Measurements from ENCODE around the gene CD46. TPM values are rescaled to one million over a fixed set of nuclear protein-coding genes. Genes with fewer than 3 reads are reported as not detected.
A peak's percentile ranks its signal among the peaks of the same experiment; 100 is the strongest.

The CD46 gene
- polyA plus RNA-seq, 3 donors from 2014 or later: 78.9 to 92.3 (median 86.7) TPM

DNA sequence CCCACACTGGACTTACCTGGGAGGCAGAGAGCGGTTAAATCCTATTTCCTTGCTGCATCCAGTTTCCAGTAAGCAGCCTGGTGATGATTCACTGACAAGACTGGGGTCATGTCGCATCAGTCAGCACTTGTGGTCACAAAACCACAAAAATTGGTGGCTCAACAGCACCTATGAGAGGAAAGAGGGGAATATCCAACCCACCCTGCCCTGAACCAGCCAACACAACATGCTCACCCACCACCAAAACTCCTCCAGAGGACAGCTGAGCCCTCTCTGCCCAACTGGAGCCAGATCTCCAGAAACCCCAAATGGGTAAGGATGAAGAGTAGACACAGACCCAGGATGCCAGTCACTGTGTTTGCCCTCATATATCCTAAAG is 64.0 kb downstream of the CD46 start:
- Mint-ChIP-seq H3K4me1 (peaks cover 14 to 59% of the 10 kb centered on the region in 2 donors), H3K4me3 (peak overlapping the region in 1 of 5 donors; percentile 15), H3K9me3 (no peaks in the 10 kb centered on the region), H3K36me3 (peaks cover 4 to 33% (median 16%) of the 10 kb centered on the region in 3 donors), H3K27me3 (ENCODE audit: low read depth in 3 of 3) (peaks cover 0 to 5% (median 0%) of the 10 kb centered on the region in 3 donors), H3K27ac (no peak overlapping the region)
- DNase-seq: no peak

DNA sequence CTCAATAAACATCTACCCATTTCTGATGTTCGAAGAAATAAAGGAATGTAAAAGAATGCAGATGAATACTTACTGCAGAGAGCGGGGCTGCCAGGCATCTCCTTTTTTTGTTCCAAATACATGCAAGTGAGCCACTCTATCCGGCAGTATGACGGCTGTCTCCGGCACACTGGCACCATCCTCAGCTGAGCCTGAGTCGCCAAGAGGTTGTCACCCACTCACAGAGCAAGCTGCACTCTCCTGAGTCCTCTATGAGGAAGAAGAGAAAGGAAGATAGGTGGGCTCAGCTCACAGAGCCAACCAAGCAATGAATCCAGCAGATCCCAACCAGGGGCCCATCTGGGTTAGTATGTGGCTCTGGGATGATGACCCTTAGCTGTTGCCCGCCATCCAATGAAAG is 65.3 kb downstream of the CD46 start:
- DNase-seq: no peak
- Mint-ChIP-seq H3K36me3 (peaks cover 0 to 28% (median 16%) of the 10 kb centered on the region in 3 donors), H3K4me3 (no peak overlapping the region), H3K27ac (peak overlapping the region in 2 of 6 donors; percentile 28 to 68), H3K9me3 (no peaks in the 10 kb centered on the region), H3K4me1 (peaks cover 17 to 63% of the 10 kb centered on the region in 2 donors), H3K27me3 (ENCODE audit: low read depth in 3 of 3) (peaks cover 0 to 5% (median 0%) of the 10 kb centered on the region in 3 donors)

DNA sequence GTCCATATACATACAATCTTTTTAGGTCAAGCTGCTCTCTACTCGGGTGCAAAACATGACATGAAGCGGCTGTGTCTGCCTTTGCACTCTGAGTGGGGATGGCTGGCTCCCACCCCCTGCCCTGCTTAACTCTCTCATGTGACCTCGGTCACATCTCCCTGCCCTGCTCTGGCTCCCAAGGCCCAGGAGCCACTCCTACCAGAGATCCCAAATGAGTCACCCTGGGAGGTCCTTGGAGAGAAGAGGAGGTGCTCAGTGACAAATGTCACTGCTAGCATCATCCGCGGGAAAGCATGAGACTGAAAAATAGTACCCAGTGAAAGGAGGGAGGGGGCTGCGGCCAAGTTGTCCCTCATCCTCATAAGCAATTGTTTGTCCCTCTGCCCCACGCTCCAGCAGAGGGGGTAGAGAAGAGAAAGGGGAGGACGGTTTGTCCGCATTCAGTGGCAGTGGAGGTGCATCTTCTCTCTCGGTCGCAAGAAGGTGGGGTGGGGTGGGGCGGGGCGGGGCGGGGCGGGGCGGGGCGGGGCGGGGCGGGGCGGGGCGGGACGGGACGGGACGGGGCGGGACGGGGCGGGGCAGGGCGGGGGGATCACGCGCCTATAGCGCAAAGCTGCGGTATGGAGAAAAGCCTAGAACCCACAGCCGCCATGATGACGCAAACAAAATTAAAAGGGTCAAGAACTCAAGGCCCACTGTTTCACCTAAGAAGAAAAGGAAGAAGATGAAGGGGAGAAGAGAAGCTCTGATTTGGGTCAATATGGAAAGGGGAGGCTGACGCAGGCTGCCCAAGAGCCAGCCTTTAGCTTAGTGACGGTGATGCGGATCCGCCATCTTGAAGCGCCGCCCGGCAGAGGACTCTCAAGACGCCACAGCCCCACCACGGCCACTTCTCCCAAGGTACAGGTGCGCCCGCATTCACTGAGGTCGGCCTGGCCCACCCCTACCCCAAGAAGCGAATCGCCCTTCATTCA is 66.2 kb downstream of the CD46 start:
- peaks cover 0 to 24% (median 16%) of the 10 kb centered on the region in 3 donors for H3K36me3 Mint-ChIP-seq
- H3K27ac Mint-ChIP-seq: peak overlapping the region in 1 of 6 donors; percentile 20
- H3K4me1 Mint-ChIP-seq: peaks cover 25 to 69% of the 10 kb centered on the region in 2 donors
- no peak overlapping the region for H3K4me3 Mint-ChIP-seq
- no peak for DNase-seq
- no peaks in the 10 kb centered on the region for H3K9me3 Mint-ChIP-seq
- H3K27me3 Mint-ChIP-seq (ENCODE audit: low read depth in 3 of 3): peaks cover 1 to 10% (median 6%) of the 10 kb centered on the region in 3 donors

DNA sequence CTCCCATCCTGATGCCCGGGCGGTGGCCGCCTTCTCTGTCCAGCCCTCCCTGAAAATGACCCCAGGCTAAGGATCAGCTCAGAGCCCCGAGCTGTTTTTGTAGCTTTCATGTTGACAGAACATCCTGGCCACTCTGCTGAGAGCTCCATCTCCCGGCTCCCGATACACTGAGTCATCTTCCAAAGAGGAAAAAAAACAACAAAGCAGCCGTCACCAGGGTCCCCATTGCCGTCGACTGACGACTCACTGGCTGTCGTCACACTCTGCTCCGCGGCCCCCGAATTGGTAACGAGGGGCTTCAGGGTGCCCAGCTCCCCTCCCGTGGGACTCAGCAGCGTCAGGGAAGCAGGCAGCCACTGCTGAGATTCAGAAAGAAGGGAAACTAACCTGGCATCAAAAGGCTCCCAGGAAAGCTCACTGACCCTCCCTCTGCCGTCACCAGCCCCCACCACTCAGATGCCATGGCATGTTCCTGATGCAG is 67.2 kb downstream of the CD46 start:
- H3K36me3 Mint-ChIP-seq: peaks cover 0 to 22% (median 19%) of the 10 kb centered on the region in 3 donors
- DNase-seq: no peak
- H3K27me3 Mint-ChIP-seq (ENCODE audit: low read depth in 3 of 3): peaks cover 8 to 15% (median 12%) of the 10 kb centered on the region in 3 donors
- H3K4me1 Mint-ChIP-seq: peaks cover 34 to 69% of the 10 kb centered on the region in 2 donors
- H3K9me3 Mint-ChIP-seq: peaks cover 0 to 4% (median 1%) of the 10 kb centered on the region in 6 donors
- no peak overlapping the region for H3K4me3 Mint-ChIP-seq
- H3K27ac Mint-ChIP-seq: no peak overlapping the region

DNA sequence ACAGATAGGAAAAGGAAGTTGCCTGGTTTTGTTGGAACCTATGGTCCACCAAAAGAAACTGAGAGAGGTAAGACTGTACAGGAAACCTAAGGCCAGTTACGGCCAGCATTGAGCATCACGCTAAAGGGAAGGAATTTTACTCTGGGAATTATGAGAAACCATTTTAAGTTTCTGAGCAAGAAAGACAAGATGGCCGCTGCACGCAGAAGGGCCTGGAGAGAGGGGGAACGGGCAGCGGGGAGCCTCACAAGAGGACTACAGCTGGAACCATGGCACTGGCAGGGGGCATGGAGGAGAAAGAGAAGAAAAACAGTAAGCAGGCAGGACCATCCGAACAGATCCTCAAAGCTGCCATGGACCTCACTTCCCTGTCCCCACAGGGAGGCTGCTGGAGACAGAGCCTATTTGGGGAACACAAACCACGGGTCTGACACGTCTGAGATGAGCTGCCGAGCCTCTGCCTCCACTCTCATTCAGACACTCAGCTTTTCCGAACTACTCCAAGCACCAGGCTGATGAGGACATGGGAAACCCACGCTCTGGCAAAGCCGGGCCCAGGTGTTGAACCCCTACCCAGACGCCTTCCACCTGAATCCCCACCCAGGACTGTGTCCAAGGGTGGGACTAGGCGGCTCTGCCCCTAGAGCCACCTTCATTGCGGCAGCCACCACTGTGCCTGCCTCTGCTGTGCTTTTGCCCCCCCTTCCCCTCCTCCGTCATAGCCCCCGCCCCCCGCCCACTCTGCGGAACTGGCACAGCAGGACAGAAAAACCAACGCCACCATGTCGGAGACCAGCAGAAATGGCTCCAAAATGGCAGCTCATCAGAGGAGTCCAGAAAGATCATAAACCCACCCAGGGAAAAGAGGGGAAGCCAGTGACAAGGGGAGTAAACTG is 69.0 kb downstream of the CD46 start:
- H3K36me3 Mint-ChIP-seq: peaks cover 0 to 15% (median 7%) of the 10 kb centered on the region in 3 donors
- H3K4me3 Mint-ChIP-seq: no peak overlapping the region

DNA sequence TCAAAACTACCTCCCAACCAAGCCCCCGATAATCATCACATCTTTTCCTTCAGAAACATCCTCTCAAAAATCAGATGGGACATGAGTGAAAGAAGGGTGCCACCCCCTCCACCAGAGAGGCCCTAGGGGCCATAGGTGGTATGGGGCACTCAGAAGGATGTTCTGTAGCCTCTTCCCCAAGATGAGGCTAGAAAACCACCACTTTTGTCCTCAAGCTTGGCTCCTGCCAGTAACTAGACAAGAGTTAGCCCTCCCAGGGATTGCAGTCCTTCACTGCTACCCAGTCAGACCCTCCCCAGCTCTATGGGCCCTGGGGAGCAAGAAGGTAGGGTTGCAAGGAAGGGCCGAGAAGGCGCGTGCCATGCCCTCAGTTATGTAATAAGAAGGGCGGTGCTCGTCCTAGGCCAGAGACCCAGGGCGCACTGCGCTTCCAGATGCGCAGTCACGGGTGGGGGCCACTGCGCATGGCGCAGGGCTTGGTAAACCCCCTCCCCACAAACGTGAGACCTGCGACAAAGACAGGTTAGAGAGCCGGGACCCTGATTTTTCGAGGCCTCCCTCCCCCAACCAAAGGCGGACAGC is 69.7 kb downstream of the CD46 start:
- Mint-ChIP-seq H3K27ac (peak overlapping the region in 2 of 6 donors; percentile 74 to 97), H3K36me3 (peaks cover 0 to 10% (median 8%) of the 10 kb centered on the region in 3 donors), H3K9me3 (peaks cover 0 to 6% (median 1%) of the 10 kb centered on the region in 6 donors), H3K27me3 (ENCODE audit: low read depth in 3 of 3) (peaks cover 8 to 29% (median 26%) of the 10 kb centered on the region in 3 donors), H3K4me1 (peaks cover 57 to 74% of the 10 kb centered on the region in 2 donors), H3K4me3 (no peak overlapping the region)
- no peak for DNase-seq

More for the DNA sequence above, 69.0 kb downstream of the CD46 start:
- H3K27ac Mint-ChIP-seq: peak overlapping the region in 3 of 6 donors; percentile 15 to 62 (median 58)
- H3K9me3 Mint-ChIP-seq: peaks cover 0 to 6% (median 1%) of the 10 kb centered on the region in 6 donors
- peaks cover 8 to 28% (median 23%) of the 10 kb centered on the region in 3 donors for H3K27me3 Mint-ChIP-seq (ENCODE audit: low read depth in 3 of 3)
- peaks cover 52 to 74% of the 10 kb centered on the region in 2 donors for H3K4me1 Mint-ChIP-seq
- no peak for DNase-seq

DNA sequence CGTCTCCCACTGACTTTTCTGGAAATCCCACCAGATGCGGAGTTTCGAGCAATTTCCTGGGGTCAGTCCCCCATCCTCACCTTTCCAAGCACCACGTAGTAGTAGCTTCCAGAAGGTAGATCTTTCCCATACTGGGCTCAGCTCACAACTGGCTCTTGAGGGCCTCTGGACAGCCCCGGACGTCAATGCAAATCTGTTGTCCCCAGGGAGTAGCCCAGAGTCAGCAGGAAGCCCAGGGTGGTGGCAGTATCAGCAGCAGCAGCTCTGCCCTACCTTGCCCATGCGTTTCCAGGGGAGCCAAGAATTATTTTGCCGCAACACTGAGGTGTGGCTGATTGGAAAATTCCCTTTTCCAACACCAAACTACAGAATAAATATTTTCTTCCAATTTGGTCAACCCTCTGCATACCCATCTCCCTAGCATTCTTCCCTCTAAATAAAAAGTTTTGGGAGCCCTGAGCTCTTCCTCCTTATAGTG is 70.3 kb downstream of the CD46 start:
- peaks cover 0 to 6% (median 1%) of the 10 kb centered on the region in 6 donors for H3K9me3 Mint-ChIP-seq
- DNase-seq: no peak
- H3K36me3 Mint-ChIP-seq: peaks cover 0 to 8% (median 5%) of the 10 kb centered on the region in 3 donors
- H3K4me1 Mint-ChIP-seq: peaks cover 63 to 74% of the 10 kb centered on the region in 2 donors
- peak overlapping the region in 1 of 5 donors; percentile 72 for H3K4me3 Mint-ChIP-seq
- peaks cover 8 to 29% (median 26%) of the 10 kb centered on the region in 3 donors for H3K27me3 Mint-ChIP-seq (ENCODE audit: low read depth in 3 of 3)
- peak overlapping the region in 3 of 6 donors; percentile 97 to 99 (median 98) for H3K27ac Mint-ChIP-seq

DNA sequence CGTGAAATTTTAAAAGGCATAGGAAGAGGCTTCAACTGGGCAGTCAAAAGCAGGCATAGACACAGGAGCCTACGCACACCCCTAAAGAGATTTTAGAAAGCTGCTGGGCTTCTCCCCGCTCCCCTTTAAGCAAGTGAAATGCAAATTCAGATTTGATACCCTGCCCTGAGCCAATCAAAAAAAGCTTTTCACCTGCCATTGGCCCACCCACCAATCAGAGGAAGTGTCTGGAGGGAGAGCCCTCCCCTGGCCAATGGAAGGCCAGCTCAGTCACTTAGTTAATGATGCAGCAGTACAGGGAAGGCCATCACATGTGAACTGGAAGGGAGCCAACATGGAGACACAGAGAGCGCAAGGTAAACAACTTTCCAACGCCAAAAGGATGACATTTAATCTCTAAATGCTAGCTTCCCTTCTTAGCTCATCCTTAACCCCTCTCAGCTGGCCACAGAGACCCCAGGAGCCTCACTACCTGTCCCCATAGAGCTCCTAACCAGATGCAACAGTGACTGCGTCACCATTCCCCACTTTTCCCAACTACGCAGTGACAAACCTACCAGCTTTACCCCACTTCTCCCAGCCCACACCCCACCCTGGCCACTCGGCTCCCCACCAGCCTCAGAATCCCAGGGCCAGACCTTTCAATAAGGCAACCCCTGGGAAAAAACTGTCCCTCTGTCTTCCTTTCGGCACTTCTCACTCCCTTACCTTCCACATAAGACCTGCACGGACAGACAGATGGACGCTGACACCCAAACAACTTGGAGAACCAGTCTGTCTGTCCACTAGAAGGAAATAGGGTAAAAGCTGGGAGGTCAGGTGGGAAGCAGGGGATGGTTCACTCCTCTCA is 71.0 kb downstream of the CD46 start:
- Mint-ChIP-seq H3K9me3 (peaks cover 0 to 6% (median 1%) of the 10 kb centered on the region in 6 donors), H3K4me3 (peak overlapping the region; percentile 20 to 82 (median 72)), H3K36me3 (peaks cover 0 to 4% (median 4%) of the 10 kb centered on the region in 3 donors), H3K27ac (peak overlapping the region; percentile 95 to 99 (median 98)), H3K4me1 (peaks cover 61 to 74% of the 10 kb centered on the region in 2 donors), H3K27me3 (ENCODE audit: low read depth in 3 of 3) (peaks cover 8 to 29% (median 26%) of the 10 kb centered on the region in 3 donors)
- DNase-seq: peak in 1 of 3 donors; percentile 33

DNA sequence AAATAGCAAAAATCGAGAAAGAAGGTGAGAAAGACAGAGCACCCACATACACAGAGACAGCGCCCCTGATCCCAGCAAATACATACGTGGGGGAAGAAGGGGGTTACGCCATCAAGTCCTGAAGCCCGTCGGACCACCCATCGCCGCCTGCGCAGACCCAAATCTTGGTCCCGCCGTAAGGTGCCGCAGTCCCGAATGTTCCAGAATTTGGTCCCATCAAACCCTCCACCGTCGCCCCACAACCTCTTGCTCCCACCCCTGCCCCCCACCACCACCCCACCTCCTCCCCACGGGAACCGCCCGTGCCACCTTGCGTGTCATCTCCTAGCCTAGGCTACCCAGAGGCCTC is 71.7 kb downstream of the CD46 start:
- Mint-ChIP-seq H3K4me3 (peak overlapping the region; percentile 72 to 89 (median 82)), H3K9me3 (peaks cover 0 to 6% (median 1%) of the 10 kb centered on the region in 6 donors), H3K27ac (peak overlapping the region; percentile 95 to 99 (median 98)), H3K27me3 (ENCODE audit: low read depth in 3 of 3) (peaks cover 8 to 30% (median 26%) of the 10 kb centered on the region in 3 donors), H3K36me3 (peaks cover 0 to 4% (median 4%) of the 10 kb centered on the region in 3 donors), H3K4me1 (peaks cover 65 to 80% of the 10 kb centered on the region in 2 donors)
- no peak for DNase-seq

DNA sequence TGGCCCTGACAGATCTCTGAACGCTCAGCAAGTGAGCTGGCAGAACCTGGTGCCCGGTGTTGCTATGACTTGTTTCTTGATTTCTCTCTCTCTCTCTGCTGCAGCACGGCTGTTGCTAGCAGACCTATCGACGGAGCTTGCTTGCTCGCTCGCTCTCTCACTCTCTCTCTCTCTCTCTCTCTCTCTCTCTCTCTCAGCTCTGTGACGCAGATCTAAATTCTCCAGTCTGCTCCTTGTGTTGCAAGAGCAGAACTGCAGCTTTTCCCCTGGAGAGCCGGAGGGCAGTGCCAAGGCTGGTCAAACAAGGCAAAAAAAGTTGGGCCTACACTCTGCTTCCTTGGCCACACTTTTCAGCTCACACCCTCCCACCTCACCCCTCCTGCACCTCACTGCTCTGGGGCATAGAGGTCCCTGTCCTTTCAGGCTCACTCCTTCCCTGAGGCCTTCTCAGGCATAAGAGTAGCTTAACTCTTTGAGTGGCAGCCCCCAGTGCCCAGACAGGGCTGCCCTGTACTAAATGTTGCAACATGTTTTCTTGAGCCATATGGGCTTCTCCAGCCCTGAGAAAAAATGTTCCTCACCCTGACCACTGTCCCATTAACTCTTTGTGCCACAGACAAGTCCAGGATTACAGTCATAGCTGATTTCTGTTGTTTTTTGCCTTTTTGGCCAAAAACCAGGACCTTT is 72.2 kb downstream of the CD46 start:
- Mint-ChIP-seq H3K36me3 (peaks cover 0 to 4% (median 4%) of the 10 kb centered on the region in 3 donors), H3K4me1 (peaks cover 69 to 85% of the 10 kb centered on the region in 2 donors), H3K9me3 (peaks cover 0 to 6% (median 1%) of the 10 kb centered on the region in 6 donors), H3K27me3 (ENCODE audit: low read depth in 3 of 3) (peaks cover 8 to 30% (median 26%) of the 10 kb centered on the region in 3 donors), H3K27ac (peak overlapping the region; percentile 95 to 99 (median 98)), H3K4me3 (peak overlapping the region; percentile 62 to 89 (median 82))
- peak; percentile 69 to 90 (median 79) for DNase-seq

DNA sequence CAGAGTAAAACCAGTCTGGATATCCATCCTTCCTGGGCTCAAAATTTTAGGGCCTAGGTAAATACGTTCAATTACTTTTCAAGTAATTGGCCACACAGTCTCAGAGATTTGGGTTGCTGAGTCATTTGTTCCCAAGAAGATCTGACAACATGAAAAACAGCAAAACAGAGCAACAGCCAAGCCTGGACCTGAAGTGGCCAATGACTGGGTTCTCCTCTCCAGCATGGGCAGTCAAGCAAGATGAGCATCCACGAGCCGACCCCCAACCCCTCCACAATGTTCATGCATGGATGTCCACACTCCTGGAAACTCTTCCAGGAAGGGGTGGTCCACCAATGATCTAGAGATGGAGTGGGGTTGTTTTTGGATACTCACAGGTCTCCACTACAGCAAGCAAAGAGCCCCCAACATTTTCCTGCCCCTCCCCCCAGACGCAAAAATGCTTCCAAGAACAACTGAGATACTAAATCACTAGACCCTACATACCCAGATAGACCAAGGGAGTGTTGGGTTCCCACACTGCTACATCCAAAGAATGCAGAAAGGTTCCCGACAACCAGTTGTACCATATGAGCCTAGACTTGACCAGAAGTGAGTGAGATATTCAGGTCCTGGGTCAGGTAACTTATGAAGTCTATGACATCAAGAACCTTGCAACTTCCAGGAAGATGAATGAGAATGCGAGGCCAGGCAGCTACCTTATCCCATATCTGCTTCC is 73.0 kb downstream of the CD46 start:
- peaks cover 8 to 30% (median 26%) of the 10 kb centered on the region in 3 donors for H3K27me3 Mint-ChIP-seq (ENCODE audit: low read depth in 3 of 3)
- H3K27ac Mint-ChIP-seq: peak overlapping the region; percentile 95 to 99 (median 98)
- H3K4me1 Mint-ChIP-seq: peaks cover 73 to 91% of the 10 kb centered on the region in 2 donors
- no peak for DNase-seq
- peak overlapping the region; percentile 80 to 89 (median 83) for H3K4me3 Mint-ChIP-seq
- peaks cover 0 to 6% (median 1%) of the 10 kb centered on the region in 6 donors for H3K9me3 Mint-ChIP-seq
- H3K36me3 Mint-ChIP-seq: peaks cover 0 to 4% (median 4%) of the 10 kb centered on the region in 3 donors

Measured in immature natural killer cell (primary cell).